K562 treated with DMSO at 1 percent for 4 hours (cell line): ENCODE measurements around the gene PCDH10. TPM values are rescaled to one million over a fixed set of nuclear protein-coding genes. Genes with fewer than 3 reads are reported as not detected.

Source experiments
- total RNA-seq: library from RNA; unstranded; fragments of 300-600 nt; gene quantifications from 2 replicates; pipeline ENCODE4 v1.2.3, GENCODE V29; 2022; ENCODE audit not compliant: insufficient read depth

The PCDH10 gene
- total RNA-seq: 0.39 and 0.93 TPM in 2 replicates

DNA sequence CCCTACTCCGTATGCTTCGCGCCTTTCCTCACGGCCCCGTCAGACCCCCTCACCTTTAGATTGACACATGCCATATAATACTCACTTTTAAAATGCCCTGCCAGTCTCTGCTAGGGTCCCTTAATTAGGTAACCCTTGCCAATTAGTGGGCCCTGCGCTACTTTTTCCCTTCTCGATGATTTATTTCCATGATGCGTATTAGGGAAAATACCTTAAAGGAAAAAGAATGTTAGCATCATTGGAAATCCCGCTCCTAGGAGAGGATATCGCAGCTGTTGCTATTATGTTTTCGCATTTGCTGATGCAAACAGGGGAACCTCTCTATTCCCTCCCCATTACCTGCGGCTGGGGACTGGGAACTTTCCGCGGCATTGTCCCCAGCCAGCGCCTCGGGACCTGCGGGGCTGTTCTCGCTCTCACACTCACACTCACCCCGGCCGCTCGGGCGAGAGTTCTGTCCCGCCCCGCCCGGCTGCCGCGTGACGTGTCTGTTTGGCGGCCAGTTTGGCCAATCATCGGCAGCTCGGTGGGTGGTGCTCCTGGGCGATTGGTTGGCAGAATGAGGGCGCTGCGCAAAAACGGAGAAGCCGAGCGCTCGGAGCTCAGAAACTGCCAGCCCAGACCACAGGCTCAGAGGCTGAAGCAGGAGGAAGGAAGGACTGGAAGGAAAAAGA is at the start of gene PCDH10:
Gene PCDH10, plus strand, starts transcription at position 605 of the 674 bp plus-strand sequence. CDS start 847 bp downstream, outside the sequence.

